HUES64 (cell line): ENCODE measurements around the gene COL4A2.
A peak's percentile ranks its signal among the peaks of the same experiment; 100 is the strongest.

Experiments used
- H3K27ac ChIP-seq: 2 replicates; pipeline ENCODE4 v1.7.0; 2013; ENCODE audit warnings: low read depth, low read length, inconsistent platforms
- H3K27me3 ChIP-seq: 2 replicates; pipeline ENCODE4 v1.6.1; 2013; ENCODE audit warnings: mild to moderate bottlenecking, low read length; ENCODE audit not compliant: insufficient read depth
- H3K36me3 ChIP-seq: 2 replicates; pipeline ENCODE4 v1.6.1; 2013; ENCODE audit warnings: mild to moderate bottlenecking, low read length; ENCODE audit not compliant: insufficient read depth
- H3K4me1 ChIP-seq: 2 replicates; pipeline ENCODE4 v1.6.1; 2013; ENCODE audit warnings: mild to moderate bottlenecking, low read length, moderate library complexity; ENCODE audit not compliant: insufficient read depth
- H3K4me3 ChIP-seq: 2 replicates; pipeline ENCODE4 v1.5.1; 2013; ENCODE audit warnings: mild to moderate bottlenecking, low read length, moderate library complexity
- H3K9ac ChIP-seq: 2 replicates; pipeline ENCODE4 v1.6.1; 2013; ENCODE audit warnings: mild to moderate bottlenecking, low read depth, low read length
- H3K9me3 ChIP-seq: 2 replicates; pipeline ENCODE4 v1.6.1; 2013; ENCODE audit warnings: low read depth, low read length; ENCODE audit not compliant: insufficient read depth
- whole genome bisulfite sequencing: fragments of 150-250, 120-280 bp; methylation state at CpG from one replicate; pipeline ENCODE4 v1.1.7; 2013; ENCODE audit warnings: missing lambda C conversion rate; 5-methylcytosine and 5-hydroxymethylcytosine counted together

Gene COL4A2

DNA sequence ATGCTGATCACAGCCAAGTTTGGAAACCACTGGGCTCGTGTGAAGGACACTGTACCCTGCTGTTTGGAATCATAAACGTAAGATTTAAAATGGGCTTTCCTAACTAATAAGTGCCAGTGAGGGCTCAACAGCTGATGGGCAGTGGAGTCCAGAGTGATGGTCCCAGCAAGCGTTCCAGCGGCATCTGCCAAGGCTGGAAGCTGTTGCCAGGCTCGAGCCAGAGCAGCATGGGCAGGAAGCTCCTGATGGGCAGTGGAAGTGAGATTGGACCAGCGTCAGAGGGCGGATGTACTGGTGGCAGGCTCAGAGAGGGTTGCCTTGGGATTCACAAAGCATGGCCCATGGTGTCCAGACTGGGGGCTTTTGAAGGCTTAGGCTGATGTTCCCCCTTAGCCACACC, 30.2 kb downstream of the COL4A2 start:
- peaks cover 37% of the 10 kb centered on the region for H3K4me1 ChIP-seq
- no peaks in the 10 kb centered on the region for H3K27me3 ChIP-seq
- no peaks in the 10 kb centered on the region for H3K9me3 ChIP-seq
- H3K27ac ChIP-seq = no peak overlapping the region
- H3K36me3 ChIP-seq = no peaks in the 10 kb centered on the region; the same call in 1 of the 2 replicates
- no peak overlapping the region for H3K4me3 ChIP-seq
- WGBS = 95% methylated on average over 7 of the region's 7 CpGs
- no peak overlapping the region for H3K9ac ChIP-seq

DNA sequence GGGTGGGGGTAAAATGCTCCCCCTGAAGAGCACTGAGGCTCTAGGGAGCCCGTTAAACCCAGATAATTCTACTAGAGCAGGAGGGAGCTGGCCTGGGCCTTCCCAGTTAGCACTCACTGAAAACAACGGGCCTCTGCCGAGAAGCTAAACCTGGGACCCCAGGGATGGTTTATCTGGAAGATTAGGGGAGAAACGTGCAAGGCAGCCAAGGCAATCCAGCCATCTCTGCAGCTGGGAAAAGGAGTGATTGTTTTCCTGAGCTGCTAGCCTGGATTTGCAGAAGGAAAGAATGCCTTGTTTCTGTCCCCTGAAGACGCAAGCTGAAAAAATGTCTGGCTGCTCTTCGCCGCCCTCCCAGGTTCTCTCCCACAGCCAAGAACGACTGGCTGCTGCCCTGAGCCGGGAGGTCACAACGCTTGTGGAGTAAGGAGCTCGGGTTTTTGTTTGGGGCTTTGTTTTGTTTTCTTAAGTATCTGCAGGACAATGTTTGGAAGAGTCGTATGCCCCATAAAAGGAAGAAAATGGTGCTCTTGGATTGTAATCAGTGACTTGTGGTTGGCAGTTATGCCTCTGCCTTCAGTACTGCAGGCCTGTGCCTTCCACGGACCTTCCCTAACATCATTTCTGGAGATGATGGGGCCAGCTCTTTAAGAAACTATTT, 31.5 kb downstream of the COL4A2 start:
- Histone ChIP-seq H3K36me3 (no peaks in the 10 kb centered on the region; the same call in 1 of the 2 replicates), H3K27ac (peak overlapping the region; percentile 24), H3K9ac (peak overlapping the region; percentile 21)

DNA sequence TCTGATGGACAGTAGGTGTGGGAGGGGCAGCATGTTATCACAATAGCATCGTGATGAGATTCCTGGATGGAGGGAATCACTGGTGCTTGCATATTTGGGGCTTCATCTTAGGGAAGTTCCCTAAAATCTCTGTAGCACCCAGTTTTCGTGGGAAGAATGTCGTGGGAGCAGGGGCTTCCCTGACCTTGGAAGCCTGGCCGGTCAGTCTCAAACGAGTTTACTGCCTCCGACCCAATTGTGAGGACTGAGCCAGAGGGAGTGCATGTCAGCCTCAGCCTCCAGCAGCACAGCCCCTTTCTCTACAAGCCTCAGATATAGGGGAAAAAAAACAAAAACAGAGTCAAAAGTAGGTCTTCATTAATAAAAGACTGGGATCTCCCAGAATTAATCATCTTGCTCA, 32.2 kb downstream of the COL4A2 start:
- H3K4me3 ChIP-seq = no peak overlapping the region
- peaks cover 2% of the 10 kb centered on the region; the same call in 1 of the 2 replicates for H3K36me3 ChIP-seq
- peak overlapping the region; percentile 24; the same call in 1 of the 2 replicates for H3K27ac ChIP-seq
- no peak overlapping the region for H3K9ac ChIP-seq
- no peaks in the 10 kb centered on the region for H3K27me3 ChIP-seq
- 94% methylated on average over 6 of the region's 6 CpGs for WGBS
- no peaks in the 10 kb centered on the region for H3K9me3 ChIP-seq
- H3K4me1 ChIP-seq = peaks cover 44% of the 10 kb centered on the region

More for the DNA sequence above, 31.5 kb downstream of the COL4A2 start:
- Histone ChIP-seq H3K27me3 (no peaks in the 10 kb centered on the region), H3K4me3 (no peak overlapping the region), H3K9me3 (no peaks in the 10 kb centered on the region), H3K4me1 (peaks cover 44% of the 10 kb centered on the region)
- WGBS = 51% methylated on average over 13 of the region's 13 CpGs

DNA sequence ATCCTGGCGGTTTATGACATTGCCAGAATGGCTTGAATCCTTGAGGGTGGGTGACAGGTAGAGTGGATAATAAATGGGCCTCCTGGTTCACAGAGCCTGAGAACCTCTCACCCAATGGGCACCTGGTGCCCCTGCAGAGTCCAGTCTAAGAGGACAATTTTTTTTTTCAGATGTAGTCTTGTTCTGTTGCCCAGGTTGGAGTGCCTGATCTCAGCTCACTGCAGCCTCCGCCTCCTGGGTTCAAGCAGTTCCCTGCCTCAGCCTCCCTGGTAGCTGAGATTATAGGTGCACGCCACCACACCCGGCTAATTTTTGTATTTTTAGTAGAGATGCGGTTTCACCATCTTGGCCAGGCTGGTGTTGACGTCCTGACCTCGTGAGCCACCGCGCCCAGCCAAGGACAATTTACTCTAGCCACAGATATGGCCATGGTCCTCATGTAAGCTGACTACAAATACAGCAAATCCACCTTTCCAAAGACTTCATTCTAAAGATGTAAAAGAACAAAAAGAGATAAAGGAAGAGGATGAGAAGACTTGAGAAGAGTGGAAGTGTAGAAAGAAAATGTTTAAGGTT, 33.0 kb downstream of the COL4A2 start:
- Histone ChIP-seq H3K4me3 (no peak overlapping the region), H3K9ac (no peak overlapping the region), H3K9me3 (no peaks in the 10 kb centered on the region), H3K27me3 (no peaks in the 10 kb centered on the region), H3K27ac (no peak overlapping the region), H3K4me1 (peaks cover 44% of the 10 kb centered on the region), H3K36me3 (peaks cover 4% of the 10 kb centered on the region; the same call in 1 of the 2 replicates)
- 87% methylated on average over 9 of the region's 9 CpGs for WGBS

DNA sequence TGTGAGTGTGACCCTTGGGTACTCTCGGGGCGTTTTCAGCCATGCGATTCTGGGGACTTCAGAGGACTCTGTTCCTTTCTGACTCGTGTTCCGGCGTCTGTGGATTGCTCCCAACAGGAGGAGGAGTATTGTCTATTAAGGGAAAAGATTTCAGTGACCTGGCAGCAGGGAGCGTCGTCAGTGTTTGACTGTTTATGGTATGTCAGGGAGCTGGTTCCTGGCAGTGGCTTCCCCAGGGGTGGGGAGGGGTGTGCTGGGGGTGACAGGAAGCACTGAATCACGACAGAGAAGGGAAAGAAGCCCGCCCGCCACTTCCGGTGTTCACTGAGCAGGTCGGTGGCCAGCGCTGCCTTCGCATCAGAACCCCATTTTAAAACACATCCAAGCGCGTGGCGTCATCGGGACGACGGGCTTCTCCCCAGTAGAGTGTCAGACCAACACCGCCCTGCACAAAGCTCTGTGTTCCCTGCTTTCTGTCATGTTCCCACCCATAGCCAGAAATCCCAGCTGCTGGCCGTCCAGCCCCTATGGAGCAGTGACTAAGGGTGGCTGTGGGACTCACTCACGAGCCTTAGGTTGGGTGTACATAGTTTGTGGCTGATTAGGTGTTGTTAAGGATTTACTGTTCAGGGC, 33.8 kb downstream of the COL4A2 start:
- Histone ChIP-seq H3K4me3 (no peak overlapping the region), H3K36me3 (0 out of 2 replicates have a peak, but pooled peaks cover 4% of the 10 kb centered on the region), H3K27ac (no peak overlapping the region), H3K9ac (no peak overlapping the region), H3K4me1 (peaks cover 44% of the 10 kb centered on the region), H3K9me3 (no peaks in the 10 kb centered on the region), H3K27me3 (no peaks in the 10 kb centered on the region)
- WGBS = 76% methylated on average over 24 of the region's 24 CpGs

DNA sequence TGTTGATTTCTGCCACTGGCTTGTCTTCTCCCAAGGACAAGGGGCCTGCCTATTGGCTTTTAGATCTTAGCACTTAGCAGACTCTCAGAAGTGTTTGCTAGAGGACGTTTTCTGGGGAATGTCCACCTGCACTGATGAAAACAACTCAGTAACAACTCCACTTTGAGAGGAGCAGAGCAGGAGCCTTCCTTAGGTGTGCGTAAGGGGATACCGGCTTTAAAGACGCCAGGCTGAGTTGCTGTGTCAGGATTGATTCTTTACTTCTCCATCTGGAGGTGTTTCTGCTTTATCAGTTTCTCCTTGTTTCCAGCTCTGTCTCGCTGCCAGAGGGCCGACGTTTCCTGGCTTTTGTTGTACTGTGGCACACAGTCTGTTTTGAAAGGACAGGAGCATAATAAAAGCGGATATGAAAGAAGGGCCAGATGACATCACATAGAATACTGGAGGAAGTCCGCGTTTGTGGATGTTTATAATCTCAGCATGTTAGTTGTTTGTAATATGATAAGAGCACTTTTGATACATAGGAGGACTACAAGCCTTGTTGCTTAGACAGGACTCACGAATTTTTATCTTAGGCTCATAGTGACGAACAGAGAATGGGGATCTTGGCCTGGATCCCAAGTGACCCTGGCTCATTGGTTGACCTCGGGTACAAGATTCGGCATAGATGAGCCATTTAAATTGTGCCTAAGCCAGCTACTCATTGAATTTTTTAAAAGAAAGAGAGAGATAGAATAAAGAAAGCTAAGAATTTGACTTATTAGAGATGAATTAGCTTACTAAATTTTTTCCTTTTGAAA, 34.6 kb downstream of the COL4A2 start:
- H3K27me3 ChIP-seq = no peaks in the 10 kb centered on the region
- no peak overlapping the region for H3K27ac ChIP-seq
- no peak overlapping the region for H3K4me3 ChIP-seq
- 0 out of 2 replicates have a peak, but pooled peaks cover 4% of the 10 kb centered on the region for H3K36me3 ChIP-seq
- peaks cover 44% of the 10 kb centered on the region for H3K4me1 ChIP-seq
- no peak overlapping the region for H3K9ac ChIP-seq
- H3K9me3 ChIP-seq = no peaks in the 10 kb centered on the region
- 87% methylated on average over 14 of the region's 14 CpGs for WGBS

DNA sequence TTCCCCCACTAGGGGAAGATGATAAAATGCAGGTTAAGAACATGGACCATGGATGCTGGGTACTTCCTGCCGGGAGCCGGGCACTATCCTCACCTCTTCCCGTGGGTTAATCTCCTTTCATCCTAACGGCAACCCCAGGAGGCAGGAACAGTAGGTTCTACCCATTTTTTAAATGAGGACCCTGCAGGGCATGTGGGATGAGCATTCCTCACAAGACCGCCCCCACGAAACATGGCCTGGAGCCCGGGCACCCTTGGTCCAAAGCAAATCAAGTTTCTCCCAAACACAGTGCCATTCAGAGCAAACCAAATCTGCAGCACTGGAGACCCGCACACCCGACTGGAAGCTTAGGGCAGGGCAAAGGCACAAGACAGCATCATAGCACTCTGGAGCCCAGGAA, 35.4 kb downstream of the COL4A2 start:
- Histone ChIP-seq H3K9me3 (no peaks in the 10 kb centered on the region), H3K27ac (no peak overlapping the region), H3K27me3 (no peaks in the 10 kb centered on the region), H3K9ac (no peak overlapping the region), H3K4me3 (no peak overlapping the region), H3K36me3 (0 out of 2 replicates have a peak, but pooled peaks cover 4% of the 10 kb centered on the region), H3K4me1 (peaks cover 44% of the 10 kb centered on the region)
- 83% methylated on average over 9 of the region's 9 CpGs for WGBS

DNA sequence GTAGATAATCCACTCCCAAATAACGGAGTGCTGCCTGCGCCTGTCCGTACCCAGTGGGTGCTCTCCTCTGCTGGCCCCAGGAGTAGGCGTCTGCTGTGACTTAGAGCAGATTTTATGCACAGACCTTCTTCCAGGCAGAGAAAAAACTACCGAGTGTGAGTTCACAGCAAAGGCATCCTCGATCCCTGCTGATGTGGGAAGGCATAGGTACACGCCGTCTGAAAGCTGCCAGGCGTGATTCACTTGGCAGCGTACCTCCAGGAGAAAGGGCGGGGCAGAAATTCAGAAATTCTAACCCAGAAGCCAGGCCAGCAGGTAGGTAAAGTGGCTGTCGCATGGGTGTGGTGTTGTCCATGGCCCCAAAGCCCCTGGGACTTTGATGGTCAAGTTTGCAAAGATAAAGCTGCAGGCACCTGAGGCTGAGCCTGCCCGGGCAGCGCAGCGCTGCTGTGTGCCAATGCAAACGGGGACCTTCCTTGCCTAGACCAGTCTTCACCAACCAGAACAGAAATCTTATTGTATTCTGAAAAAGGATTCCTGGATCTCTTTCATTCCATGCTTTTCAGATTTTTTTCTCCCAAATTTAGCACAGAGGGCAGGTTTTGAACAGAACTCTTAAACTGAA, 36.3 kb downstream of the COL4A2 start:
- 92% methylated on average over 16 of the region's 16 CpGs for WGBS
- H3K27ac ChIP-seq = no peak overlapping the region
- peaks cover 38% of the 10 kb centered on the region for H3K4me1 ChIP-seq
- no peak overlapping the region for H3K9ac ChIP-seq
- no peaks in the 10 kb centered on the region for H3K27me3 ChIP-seq
- no peak overlapping the region for H3K4me3 ChIP-seq
- no peaks in the 10 kb centered on the region for H3K9me3 ChIP-seq
- 0 out of 2 replicates have a peak, but pooled peaks cover 4% of the 10 kb centered on the region for H3K36me3 ChIP-seq

DNA sequence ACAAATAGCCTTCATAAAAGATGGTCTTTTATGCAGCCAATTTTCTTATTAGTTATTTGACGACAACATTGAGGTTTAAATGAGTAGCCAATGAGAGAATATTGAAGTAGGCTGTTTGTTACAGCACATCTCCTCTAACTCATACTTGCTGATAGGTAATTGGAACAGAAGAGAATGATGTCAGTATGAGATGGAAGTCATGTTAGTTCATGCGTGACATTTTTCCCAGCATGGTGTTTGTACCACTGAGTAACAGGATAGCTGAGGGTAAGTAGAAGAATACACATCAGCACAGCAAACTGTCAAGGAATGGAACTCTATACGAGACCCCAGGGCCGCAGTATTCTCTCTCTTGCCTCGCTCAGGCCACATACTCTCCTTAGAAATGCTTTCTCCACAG, 37.2 kb downstream of the COL4A2 start:
- no peaks in the 10 kb centered on the region for H3K9me3 ChIP-seq
- peaks cover 29% of the 10 kb centered on the region for H3K4me1 ChIP-seq
- H3K9ac ChIP-seq = no peak overlapping the region
- 92% methylated on average over 5 of the region's 5 CpGs for WGBS
- no peak overlapping the region for H3K4me3 ChIP-seq
- H3K36me3 ChIP-seq = peaks cover 4% of the 10 kb centered on the region; the same call in 1 of the 2 replicates
- H3K27ac ChIP-seq = no peak overlapping the region
- no peaks in the 10 kb centered on the region for H3K27me3 ChIP-seq

DNA sequence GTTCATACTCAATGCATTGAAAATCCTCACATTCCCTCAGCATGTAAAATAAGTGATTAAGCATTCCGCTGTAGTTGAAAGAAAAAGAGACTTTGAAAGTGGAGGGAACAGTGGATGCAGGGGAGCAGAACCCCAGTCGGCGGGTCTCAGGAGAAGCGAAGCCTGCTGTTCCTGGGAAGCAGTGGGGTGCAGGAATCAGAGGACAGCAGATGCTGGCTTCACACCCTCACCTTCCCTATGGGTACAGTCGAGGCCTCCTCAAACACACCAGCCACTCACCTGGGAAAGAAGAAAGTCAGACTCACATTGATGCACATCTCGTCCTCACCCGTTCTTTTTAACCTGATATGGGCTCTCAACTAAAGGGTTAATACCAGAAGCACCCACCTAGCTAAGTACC, 38.2 kb downstream of the COL4A2 start:
- Histone ChIP-seq H3K4me1 (peaks cover 27% of the 10 kb centered on the region), H3K27ac (no peak overlapping the region), H3K36me3 (peaks cover 9% of the 10 kb centered on the region; the same call in 1 of the 2 replicates), H3K4me3 (no peak overlapping the region), H3K27me3 (no peaks in the 10 kb centered on the region), H3K9ac (no peak overlapping the region), H3K9me3 (no peaks in the 10 kb centered on the region)
- 92% methylated on average over 7 of the region's 7 CpGs for WGBS
